KMS-11 (cell line): Measurements from ENCODE around the gene HPGDS.

Source experiments
- H2AFZ ChIP-seq: fragments of 200-600 bp; sonication (generic); 2 replicates; pipeline ENCODE4 v1.6.1; 2016; ENCODE audit warnings: antibody characterized with exemption, mixed run types, low read depth
- H3K27ac ChIP-seq: fragments of 200-600 bp; sonication (generic); 2 replicates; pipeline ENCODE4 v1.6.1; 2016; ENCODE audit warnings: mild to moderate bottlenecking, mixed run types
- H3K27me3 ChIP-seq: fragments of 200-600 bp; sonication (generic); 2 replicates; pipeline ENCODE4 v1.6.1; 2017; ENCODE audit warnings: mild to moderate bottlenecking, low read depth, mixed run types, moderate library complexity; ENCODE audit not compliant: insufficient read depth
- H3K36me3 ChIP-seq: fragments of 200-600 bp; sonication (generic); 2 replicates; pipeline ENCODE4 v1.6.1; 2017; ENCODE audit warnings: mild to moderate bottlenecking, mixed run types; ENCODE audit not compliant: insufficient read depth
- H3K4me1 ChIP-seq: fragments of 200-600 bp; sonication (generic); 2 replicates; pipeline ENCODE4 v1.6.1; 2016; ENCODE audit warnings: mild to moderate bottlenecking, low read depth, mixed run types; ENCODE audit not compliant: poor library complexity, severe bottlenecking
- H3K4me2 ChIP-seq: fragments of 200-600 bp; sonication (generic); 2 replicates; pipeline ENCODE4 v1.7.0; 2016; ENCODE audit warnings: mild to moderate bottlenecking, mixed run types
- H3K4me3 ChIP-seq: fragments of 200-600 bp; sonication (generic); IDR thresholded peaks from 2 replicates; pipeline ENCODE4 v1.6.1; 2017; ENCODE audit warnings: low read depth, low read length, mixed read lengths; ENCODE audit not compliant: insufficient read depth
- H3K79me2 ChIP-seq: fragments of 200-600 bp; sonication (generic); 2 replicates; pipeline ENCODE4 v1.6.1; 2016; ENCODE audit warnings: low read depth, mixed run types; ENCODE audit not compliant: insufficient read depth
- H3K9ac ChIP-seq: fragments of 200-600 bp; sonication (generic); 2 replicates; pipeline ENCODE4 v1.6.1; 2016; ENCODE audit warnings: mild to moderate bottlenecking, mixed run types
- H4K20me1 ChIP-seq: fragments of 200-600 bp; sonication (generic); 2 replicates; pipeline ENCODE4 v1.6.1; 2016; ENCODE audit warnings: mild to moderate bottlenecking, mixed run types; ENCODE audit not compliant: insufficient read depth
- CTCF ChIP-seq: fragments of 200-600 bp; sonication (generic); conservative IDR thresholded peaks from 2 replicates; pipeline ENCODE4 v1.6.1; 2017; ENCODE audit warnings: low read depth, mild to moderate bottlenecking, antibody characterized with exemption, low read length, moderate library complexity, mixed read lengths

Gene HPGDS

GRCh38 chr4:94378047-94378446 is 35.4 kb upstream of the HPGDS start:
- Histone ChIP-seq H3K4me3 (no peak overlapping the region), H3K79me2 (no peaks in the 10 kb centered on the region), H3K4me2 (no peak overlapping the region), H3K9ac (no peak overlapping the region), H3K27ac (no peak overlapping the region), H3K36me3 (no peaks in the 10 kb centered on the region), H3K27me3 (no peaks in the 10 kb centered on the region), H4K20me1 (no peaks in the 10 kb centered on the region), H2AFZ (no peak overlapping the region), H3K4me1 (no peaks in the 10 kb centered on the region)
- no peak for TF ChIP-seq CTCF

- Histone ChIP-seq H3K27me3 (no peaks in the 10 kb centered on the region), H3K36me3 (no peaks in the 10 kb centered on the region), H3K4me1 (no peaks in the 10 kb centered on the region), H4K20me1 (no peaks in the 10 kb centered on the region), H3K9ac (no peak overlapping the region), H3K27ac (no peak overlapping the region), H3K4me2 (no peak overlapping the region), H3K4me3 (no peak overlapping the region), H2AFZ (no peak overlapping the region), H3K79me2 (no peaks in the 10 kb centered on the region)
- no peak for TF ChIP-seq CTCF
Measured at GRCh38 chr4:94377294-94377693, 34.7 kb upstream of the HPGDS start.

- Histone ChIP-seq H4K20me1 (no peaks in the 10 kb centered on the region), H3K27me3 (no peaks in the 10 kb centered on the region), H3K9ac (no peak overlapping the region), H3K4me3 (no peak overlapping the region), H3K36me3 (no peaks in the 10 kb centered on the region), H3K4me2 (no peak overlapping the region), H3K4me1 (no peaks in the 10 kb centered on the region), H2AFZ (no peak overlapping the region), H3K27ac (no peak overlapping the region), H3K79me2 (no peaks in the 10 kb centered on the region)
- TF ChIP-seq CTCF, result no peak
Measured at GRCh38 chr4:94375364-94375763, 32.7 kb upstream of the HPGDS start.

- Histone ChIP-seq H3K36me3 (no peaks in the 10 kb centered on the region), H3K27me3 (no peaks in the 10 kb centered on the region), H3K9ac (no peak overlapping the region), H4K20me1 (no peaks in the 10 kb centered on the region), H3K4me3 (no peak overlapping the region), H2AFZ (no peak overlapping the region), H3K4me1 (no peaks in the 10 kb centered on the region), H3K79me2 (no peaks in the 10 kb centered on the region), H3K27ac (no peak overlapping the region), H3K4me2 (no peak overlapping the region)
- TF ChIP-seq CTCF, result no peak
Measured at GRCh38 chr4:94373752-94374151, 31.1 kb upstream of the HPGDS start.

- H2AFZ ChIP-seq, result no peak overlapping the region
- H3K9ac ChIP-seq, result no peak overlapping the region
- H4K20me1 ChIP-seq, result no peaks in the 10 kb centered on the region
- no peak for TF ChIP-seq CTCF
- H3K36me3 ChIP-seq, result no peaks in the 10 kb centered on the region
- no peak overlapping the region for H3K27ac ChIP-seq
- H3K4me3 ChIP-seq, result no peak overlapping the region
- H3K4me1 ChIP-seq, result no peaks in the 10 kb centered on the region
- H3K4me2 ChIP-seq, result no peak overlapping the region
- H3K79me2 ChIP-seq, result no peaks in the 10 kb centered on the region
- H3K27me3 ChIP-seq, result no peaks in the 10 kb centered on the region
Measured at GRCh38 chr4:94372991-94373390, 30.4 kb upstream of the HPGDS start.
